GM12872 (cell line): ENCODE measurements around the gene DNAJC21.

ENCODE experiments used
- TF ChIP-seq, protein P1 (sequence below): IDR thresholded peaks from 3 replicates; pipeline ENCODE4 v1.5.1; 2011; ENCODE audit warnings: low read depth, mild to moderate bottlenecking, low read length, moderate library complexity; ENCODE audit not compliant: insufficient read depth

DNAJC21 gene

DNA sequence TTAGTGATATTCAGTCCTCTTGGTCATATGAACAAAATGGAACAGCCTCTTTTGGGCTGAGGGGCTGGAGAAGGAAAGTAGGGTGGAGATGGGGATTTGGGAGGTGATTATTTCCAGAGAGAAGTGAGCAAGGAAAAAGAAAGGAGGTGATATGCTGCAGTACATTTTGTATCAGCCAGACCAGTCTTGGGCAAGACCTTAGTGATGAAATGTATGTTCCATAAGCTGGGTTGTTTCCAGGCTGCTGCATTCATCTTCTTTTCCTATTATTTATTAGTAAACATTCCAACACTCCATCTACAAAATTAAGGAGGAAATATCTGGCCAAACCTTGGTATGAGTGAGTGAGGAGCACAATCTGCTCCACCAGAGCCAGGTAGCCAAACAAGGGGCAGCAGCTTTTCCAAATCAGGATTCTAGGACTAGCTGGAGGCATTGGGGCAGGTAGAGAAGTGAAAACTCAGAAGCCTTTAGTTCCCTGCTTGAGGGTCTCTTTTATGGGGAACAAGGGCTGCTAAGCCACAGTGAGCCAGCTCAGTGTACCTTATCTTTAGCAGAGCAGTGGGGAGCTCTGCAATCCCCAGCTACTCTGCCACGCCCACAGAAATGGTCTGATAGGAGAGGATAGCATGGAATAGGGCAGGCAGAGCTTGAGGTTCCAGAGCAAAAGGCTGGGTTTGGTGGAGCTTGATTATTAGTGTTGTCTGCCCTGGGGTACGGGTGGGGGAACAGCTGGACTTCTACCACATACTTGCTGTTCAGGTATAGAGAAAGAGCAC lies 33.5 kb upstream of the DNAJC21 start:
- TF ChIP-seq, protein P1, sequence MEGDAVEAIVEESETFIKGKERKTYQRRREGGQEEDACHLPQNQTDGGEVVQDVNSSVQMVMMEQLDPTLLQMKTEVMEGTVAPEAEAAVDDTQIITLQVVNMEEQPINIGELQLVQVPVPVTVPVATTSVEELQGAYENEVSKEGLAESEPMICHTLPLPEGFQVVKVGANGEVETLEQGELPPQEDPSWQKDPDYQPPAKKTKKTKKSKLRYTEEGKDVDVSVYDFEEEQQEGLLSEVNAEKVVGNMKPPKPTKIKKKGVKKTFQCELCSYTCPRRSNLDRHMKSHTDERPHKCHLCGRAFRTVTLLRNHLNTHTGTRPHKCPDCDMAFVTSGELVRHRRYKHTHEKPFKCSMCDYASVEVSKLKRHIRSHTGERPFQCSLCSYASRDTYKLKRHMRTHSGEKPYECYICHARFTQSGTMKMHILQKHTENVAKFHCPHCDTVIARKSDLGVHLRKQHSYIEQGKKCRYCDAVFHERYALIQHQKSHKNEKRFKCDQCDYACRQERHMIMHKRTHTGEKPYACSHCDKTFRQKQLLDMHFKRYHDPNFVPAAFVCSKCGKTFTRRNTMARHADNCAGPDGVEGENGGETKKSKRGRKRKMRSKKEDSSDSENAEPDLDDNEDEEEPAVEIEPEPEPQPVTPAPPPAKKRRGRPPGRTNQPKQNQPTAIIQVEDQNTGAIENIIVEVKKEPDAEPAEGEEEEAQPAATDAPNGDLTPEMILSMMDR: no peak

DNA sequence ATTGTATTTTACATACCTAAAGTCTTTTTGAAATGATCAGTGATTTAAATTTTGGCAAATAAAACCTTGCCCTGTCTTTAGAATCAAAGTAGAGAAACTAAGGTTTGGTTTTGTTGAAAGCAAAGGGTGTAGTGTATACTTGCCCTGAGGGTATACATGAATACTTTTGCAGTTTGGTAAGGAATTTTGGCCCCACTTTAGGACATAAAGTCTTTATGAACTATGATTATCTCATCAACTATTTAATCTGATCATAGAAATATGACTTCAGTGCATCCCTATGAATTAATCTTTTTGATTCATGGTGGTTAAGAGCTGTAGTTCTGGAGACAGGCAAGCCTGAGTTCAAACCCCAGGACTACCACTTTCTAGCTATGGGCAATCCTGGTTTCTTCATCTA lies 31.7 kb upstream of the DNAJC21 start:
- TF ChIP-seq, protein P1: no peak

DNA sequence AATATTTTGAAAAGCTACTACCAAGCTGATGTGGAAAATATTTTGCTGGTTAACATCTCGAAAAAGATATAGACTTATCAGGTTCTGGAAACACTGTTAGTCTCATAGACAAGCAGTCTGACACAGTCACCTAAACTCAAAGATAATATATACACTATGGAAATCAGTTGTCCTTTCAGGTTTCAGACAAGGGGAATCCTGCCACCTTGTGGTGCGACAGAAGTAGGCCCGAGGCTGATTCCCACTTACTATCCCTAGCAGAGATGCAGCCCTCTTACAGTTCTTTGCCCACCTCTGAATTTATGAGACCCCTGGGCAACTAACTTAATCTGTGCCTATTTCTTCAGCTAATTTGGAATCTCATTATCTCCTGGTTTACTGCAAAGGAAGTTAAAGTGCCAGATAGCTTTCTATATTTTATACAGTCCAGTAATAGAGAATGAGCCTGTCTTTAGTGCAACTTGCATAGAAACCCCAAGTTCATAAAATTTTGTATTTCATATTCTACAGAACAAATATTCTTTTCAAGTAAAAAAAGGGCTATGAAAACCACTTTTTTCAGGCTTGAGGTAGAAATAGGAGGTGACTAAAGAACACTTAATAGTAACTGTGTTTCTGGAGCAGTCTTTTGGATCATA lies 31.0 kb upstream of the DNAJC21 start:
- TF ChIP-seq, protein P1: peak; percentile 80

DNA sequence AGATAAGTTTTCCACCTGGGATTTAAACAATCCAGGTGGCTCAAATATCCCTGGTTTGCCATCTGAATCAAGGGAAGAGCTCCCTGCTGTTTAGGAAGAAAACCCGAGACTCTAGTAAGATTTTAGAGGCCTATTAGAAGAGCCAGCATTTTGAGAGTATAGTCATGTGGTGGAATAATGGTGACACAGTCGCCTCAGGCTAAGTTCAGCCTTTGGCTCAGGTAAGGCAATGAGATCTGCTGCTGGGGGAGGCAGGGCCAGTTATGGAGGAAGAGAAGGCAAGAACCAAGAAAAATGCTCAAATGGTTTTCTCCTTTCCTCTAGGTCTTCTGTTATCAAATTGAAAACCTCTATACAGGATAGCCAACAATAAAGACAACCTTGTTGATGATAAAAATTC lies 30.3 kb upstream of the DNAJC21 start:
- TF ChIP-seq, protein P1: no peak

DNA sequence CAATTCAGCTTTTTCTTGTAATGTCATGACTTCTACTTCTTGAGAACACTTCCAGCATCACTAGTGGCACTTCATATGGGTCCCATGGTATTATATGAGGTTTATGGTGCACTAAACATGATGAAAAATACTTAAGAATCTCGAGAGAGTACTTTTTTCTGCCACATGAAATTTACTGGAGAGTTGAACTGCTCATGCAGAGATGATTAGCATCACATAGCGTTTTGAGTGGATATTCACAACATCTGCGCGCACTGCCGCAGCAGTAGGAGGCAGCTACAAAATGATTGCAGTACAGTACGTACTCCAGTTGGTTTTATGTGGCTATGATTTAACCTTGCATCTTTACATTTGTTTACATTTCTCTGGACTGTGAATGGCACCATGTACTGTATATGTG lies 28.7 kb upstream of the DNAJC21 start:
- TF ChIP-seq, protein P1: no peak

DNA sequence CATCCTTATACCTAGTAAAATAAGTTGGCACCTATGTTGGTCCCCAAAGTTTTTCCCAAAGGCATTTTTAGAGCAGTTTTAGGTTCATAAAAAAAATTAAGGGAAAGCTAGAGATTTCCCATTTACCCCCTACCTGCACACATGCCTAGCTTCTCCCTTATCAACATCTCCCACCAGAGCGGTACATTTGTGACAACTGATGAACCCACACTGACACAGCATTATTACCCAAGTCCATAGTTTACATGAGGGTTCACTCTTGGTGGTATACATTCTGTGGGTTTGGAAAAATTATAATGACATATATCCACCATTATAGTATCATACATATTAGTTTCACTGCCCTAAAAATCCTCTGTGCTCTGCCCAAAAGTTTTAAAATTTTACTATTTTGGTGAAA lies 26.1 kb upstream of the DNAJC21 start:
- TF ChIP-seq, protein P1: no peak

DNA sequence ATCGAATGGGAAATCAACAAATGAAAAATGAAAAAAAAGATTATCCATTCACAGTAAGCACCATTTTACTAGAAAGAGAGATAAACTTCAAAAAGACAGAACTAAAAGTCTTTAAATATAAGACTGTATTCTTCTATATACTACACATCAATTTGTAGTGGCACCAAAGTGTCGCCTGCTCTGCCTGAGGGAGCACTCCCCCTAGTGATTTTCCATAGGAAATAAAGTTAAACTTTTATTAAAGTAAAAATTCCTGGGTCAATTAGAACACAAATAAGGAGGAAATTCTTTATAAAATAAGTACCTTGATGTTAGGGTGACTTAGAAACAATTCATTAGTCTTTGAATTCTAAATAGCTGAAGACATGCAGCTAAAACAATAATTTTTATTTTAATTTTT lies 23.8 kb upstream of the DNAJC21 start:
- TF ChIP-seq, protein P1: 0 out of 3 replicates have a peak, but pooled peaks have one; percentile 8
